GM18526 (cell line): Measurements from ENCODE around the gene TFF1.

Experiments used
- POLR2A ChIP-seq: IDR thresholded peaks from 3 replicates; pipeline ENCODE4 v1.6.1; 2011; ENCODE audit not compliant: insufficient read length; ENCODE audit errors: extremely low read depth

Gene TFF1

DNA sequence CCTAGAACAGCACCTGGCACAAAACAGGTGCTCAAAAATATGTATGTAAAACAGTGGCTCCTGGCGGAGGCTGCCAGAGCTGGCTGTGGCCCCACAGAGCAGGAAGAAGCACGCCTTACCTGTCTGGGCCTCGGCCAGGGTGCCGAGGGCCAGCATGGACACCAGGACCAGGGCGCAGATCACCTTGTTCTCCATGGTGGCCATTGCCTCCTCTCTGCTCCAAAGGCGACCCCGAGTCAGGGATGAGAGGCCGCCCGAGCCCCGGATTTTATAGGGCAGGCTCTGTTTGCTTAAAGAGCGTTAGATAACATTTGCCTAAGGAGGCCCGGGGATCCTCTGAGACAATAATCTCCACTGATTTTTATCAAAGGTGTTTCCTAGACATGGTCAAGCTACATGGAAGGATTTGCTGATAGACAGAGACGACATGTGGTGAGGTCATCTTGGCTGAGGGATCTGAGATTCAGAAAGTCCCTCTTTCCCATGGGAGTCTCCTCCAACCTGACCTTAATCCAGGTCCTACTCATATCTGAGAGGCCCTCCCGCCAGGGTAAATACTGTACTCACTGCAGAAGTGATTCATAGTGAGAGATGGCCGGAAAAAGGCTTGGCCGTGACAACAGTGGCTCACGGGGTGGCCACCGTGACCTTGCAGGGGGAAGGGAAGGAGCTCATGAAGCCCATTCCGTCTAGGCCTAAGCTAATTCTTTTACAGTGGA lies at the start of gene TFF1:
Gene TFF1, minus strand, starts transcription at position 244 of the 719 bp plus-strand sequence. Its CDS starts 40 bp downstream, at position 204.
- TF ChIP-seq POLR2A, result no peak

DNA sequence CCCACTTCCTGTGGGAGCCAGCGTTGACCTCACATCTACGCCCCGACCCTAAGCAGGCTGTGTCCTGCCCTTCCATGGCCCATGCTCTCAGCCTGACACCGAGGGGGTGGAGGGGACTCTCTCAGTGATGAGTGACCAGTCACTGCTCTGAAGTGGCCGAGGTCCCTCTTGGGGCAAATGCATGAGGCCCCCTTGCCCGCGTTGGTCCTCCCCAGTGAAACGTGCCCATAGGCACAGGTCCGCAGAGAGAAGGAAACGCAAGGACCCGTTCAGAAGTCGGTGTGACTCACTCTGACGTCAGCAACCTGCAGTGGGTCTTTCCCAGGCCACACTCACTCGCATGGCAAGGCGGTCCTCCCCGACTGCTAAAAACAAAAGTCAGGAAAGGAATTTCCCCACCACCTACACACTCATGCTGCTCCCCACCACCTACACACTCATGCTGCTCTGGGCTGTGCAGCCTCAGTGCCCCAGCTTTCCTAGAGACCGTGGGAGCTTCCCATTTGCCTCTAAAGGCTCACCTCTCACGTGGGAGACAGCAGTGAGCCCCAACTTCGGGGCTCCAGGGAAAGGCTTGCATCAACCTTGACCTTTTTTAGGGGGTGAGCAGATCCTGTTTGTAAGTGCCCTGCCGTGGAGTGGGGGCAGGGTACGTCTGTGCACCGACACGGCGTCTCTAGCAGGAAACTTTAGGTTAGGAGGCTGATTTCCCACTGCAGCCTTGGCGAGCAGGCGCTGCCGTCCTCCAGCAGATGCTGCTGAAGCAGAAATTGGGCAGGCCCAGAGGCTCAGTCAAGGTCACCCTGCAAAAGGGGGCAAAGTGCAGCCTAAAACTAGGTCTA lies 48.8 kb upstream of the TFF1 start:
- TF ChIP-seq POLR2A, result no peak

DNA sequence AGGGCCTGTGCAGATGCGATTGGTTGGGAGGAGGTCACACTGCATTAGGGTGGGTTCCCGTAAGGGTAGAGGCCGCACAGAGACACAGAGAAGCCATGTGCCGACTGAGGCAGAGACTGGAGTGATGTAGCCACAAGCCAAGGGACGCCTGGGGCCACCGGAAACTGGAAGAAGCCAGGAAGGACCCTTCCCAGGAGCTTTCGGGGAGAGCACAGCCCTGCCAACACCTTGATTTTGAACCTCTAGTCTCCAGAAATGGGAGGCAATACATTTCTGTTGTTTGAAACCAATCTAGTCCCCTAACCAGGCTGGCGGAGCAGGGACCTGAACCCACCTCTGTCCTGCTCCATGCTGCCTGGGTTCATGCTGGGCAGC lies 48.2 kb upstream of the TFF1 start:
- no peak for TF ChIP-seq POLR2A

DNA sequence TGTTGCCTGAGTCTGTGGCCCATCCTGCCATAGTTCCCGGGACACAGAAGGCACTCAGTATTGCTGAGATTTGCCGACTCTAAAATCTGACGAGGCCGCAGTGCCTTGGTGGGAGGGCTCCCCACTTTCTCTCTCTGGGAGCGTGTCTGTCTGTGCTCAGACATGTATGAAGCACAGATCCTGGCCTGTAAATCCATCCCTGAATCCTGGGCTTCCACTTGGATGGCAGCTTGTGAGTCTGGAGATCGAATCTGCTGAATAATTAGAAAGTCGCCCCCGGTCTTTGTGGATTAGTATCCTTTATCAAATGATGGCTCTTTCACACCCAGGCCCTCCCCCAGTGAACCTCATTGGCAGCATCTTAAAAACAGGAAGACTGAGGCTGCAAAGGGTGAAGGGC lies 47.7 kb upstream of the TFF1 start:
- no peak for TF ChIP-seq POLR2A

DNA sequence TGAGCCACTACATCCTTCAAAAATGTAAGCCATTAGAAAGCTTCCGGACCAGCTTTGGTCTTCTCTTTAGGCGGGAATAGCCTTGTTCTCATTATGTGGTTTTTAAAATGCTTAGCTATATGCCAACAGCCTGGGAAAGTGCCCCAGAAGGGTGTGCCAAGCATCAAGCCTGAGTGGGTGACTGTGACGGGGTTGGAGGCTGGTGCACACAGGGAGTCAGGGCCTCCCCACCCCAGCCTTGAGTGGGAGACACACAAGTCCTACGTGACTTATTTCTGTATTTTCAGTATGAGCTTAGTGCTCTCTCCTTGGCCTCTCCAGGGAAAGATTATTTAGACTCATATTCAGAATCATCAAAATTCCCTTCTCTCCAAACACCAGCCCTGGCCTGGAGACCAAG lies 47.2 kb upstream of the TFF1 start:
- no peak for TF ChIP-seq POLR2A

DNA sequence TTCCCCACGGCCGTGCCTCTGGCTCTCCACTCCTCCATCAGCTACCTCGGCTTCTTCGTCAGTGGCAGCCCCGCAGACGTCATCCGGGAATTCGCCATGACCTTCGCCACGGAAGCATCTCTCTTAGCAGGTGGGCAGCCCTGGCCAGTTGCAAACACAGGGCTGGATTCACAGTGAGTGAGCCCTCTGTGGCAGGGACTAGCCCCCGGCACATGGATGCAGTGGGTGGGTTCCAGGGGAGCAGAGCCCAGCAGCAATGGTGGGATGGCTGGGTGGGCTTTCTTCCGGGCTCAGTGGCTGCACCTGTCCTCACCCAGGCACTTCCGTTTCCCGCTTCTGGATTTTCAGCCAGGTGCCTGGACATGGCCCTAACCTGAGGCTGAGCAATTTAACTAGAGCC lies 46.8 kb upstream of the TFF1 start:
- no peak for TF ChIP-seq POLR2A

- no peak for TF ChIP-seq POLR2A
Observed at GRCh38 chr21:42412636-42412933, 46.2 kb upstream of the TFF1 start.

- no peak for TF ChIP-seq POLR2A
Observed at GRCh38 chr21:42411891-42412635, 45.7 kb upstream of the TFF1 start.

GRCh38 chr21:42411197-42411869 lies 45.0 kb upstream of the TFF1 start:
- TF ChIP-seq POLR2A, result no peak

- TF ChIP-seq POLR2A, result no peak
Observed at GRCh38 chr21:42409366-42409765, 43.0 kb upstream of the TFF1 start.

DNA sequence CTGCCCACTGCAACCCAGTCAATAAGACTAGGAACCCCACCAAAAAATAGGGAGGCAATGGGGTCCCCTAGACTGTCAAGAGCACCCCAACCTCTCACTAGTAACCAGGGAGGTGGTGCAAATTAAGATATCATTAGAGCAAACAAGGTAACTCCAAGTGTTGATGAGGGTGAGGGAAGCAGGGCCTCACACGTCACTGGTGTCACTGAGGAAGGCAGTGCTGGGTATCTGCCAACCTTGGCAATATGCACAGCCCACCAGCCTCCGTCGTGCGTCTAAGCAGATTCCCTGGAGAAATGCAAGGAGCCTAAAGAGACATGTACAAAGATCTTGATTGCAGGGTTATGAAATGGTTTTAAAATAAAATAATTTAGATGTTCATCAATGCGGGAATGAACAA lies 41.1 kb upstream of the TFF1 start:
- no peak for TF ChIP-seq POLR2A

GRCh38 chr21:42406866-42407265 lies 40.5 kb upstream of the TFF1 start:
- no peak for TF ChIP-seq POLR2A

- no peak for TF ChIP-seq POLR2A
Observed at GRCh38 chr21:42406201-42406621, 39.9 kb upstream of the TFF1 start.

DNA sequence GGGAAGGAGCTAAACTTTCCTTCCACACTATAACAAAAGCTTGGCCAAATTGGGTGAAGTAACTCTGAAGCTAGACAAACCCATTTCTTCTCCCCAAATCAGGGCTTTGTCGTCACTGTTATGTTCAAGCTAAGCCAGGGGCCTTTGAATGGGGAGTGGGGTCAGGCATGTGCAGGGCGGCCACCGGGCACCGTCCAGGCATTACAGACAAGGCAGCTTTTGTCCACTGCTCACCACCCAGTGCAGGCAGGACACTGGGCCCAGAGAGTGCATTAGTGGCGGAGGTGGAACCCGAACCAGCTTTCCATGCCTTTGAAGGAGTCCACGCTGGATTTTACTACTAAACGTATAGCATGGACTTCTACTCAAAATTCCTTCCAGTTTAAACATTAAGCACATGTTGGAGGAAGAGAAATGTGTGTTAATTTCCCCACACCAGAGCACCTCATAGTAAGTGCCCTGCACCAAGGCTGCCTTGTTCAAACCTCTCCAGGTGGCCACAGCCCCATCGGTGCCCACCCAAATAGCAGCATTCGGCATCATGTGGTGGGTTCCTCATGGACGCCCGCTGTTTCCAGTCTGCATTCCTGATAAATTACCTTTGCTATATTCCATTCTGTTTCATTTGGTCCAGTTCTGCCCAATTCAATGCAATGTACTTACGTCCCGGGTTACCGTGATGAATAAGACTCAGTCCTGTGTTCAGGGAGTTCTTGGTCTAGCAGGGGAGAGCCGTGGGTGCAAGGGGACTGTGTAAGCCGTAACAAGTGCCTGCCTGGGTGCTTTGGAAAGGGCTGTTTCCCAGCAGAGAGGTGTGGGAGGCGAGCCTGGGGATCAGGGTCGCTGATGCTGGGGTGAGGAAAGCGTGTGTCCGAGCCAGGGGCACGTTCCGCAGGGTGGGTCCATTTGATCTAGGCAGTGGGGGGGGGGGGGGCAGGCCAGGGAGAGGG lies 39.0 kb upstream of the TFF1 start:
- no peak for TF ChIP-seq POLR2A
